IPS DF 6.9 (cell line): ENCODE measurements around the gene MRAP.
"Not testable (repeated sequence)": the region's sequence is repeated elsewhere in the genome, so short reads cannot be mapped to it uniquely, and the experiment has no call there.

Source experiments
- DNase-seq: peaks from one replicate; pipeline ENCODE4 v3.0.0-alpha.2; 2013; ENCODE audit warnings: low read depth, low spot score
- H3K27ac ChIP-seq: one replicate; pipeline ENCODE4 v1.5.1; 2013; ENCODE audit warnings: low read length, control low read depth
- H3K27me3 ChIP-seq: 2 replicates; pipeline ENCODE4 v1.6.1; 2013; ENCODE audit warnings: mild to moderate bottlenecking, low read length; ENCODE audit not compliant: control insufficient read depth, insufficient read depth
- H3K36me3 ChIP-seq: 2 replicates; pipeline ENCODE4 v1.6.1; 2013; ENCODE audit warnings: low read length; ENCODE audit not compliant: control insufficient read depth, insufficient read depth
- H3K4me1 ChIP-seq: 2 replicates; pipeline ENCODE4 v1.6.1; 2013; ENCODE audit warnings: low read length; ENCODE audit not compliant: control insufficient read depth, insufficient read depth
- H3K4me3 ChIP-seq: 2 replicates; pipeline ENCODE4 v1.5.1; 2013; ENCODE audit warnings: mild to moderate bottlenecking, low read length
- H3K9me3 ChIP-seq: 2 replicates; pipeline ENCODE4 v1.6.1; 2013; ENCODE audit warnings: low read length, inconsistent platforms; ENCODE audit not compliant: control insufficient read depth, insufficient read depth
- WGBS: extraction: QIAGEN DNeasy Blood & Tissue Kit; methylation state at CpG from one replicate; pipeline ENCODE4 v1.1.7; 2013; ENCODE audit warnings: mixed read lengths, missing lambda C conversion rate; ENCODE audit not compliant: insufficient read length, insufficient coverage; 5-methylcytosine and 5-hydroxymethylcytosine counted together

MRAP gene

GRCh38 chr21:32310976-32311375, 12.3 kb downstream of the MRAP start:
- no CpG with 5 or more reads among the region's 9 CpGs for WGBS
- DNase-seq, H3K9me3 ChIP-seq, H3K27me3 ChIP-seq, H3K4me3 ChIP-seq, H3K4me1 ChIP-seq, H3K27ac ChIP-seq: not testable (repeated sequence)
- peaks cover 15% of the 10 kb centered on the region for H3K36me3 ChIP-seq

GRCh38 chr21:32311621-32312020, 13.0 kb downstream of the MRAP start:
- no peak overlapping the region for H3K4me3 ChIP-seq
- H3K36me3 ChIP-seq, result peaks cover 21% of the 10 kb centered on the region
- H3K4me1 ChIP-seq, result no peaks in the 10 kb centered on the region
- no CpG with 5 or more reads among the region's 9 CpGs for WGBS
- no peak for DNase-seq
- H3K27me3 ChIP-seq, result no peaks in the 10 kb centered on the region
- no peak overlapping the region for H3K27ac ChIP-seq
- H3K9me3 ChIP-seq, result no peaks in the 10 kb centered on the region

GRCh38 chr21:32312326-32312725, 13.7 kb downstream of the MRAP start:
- DNase-seq, result no peak
- Histone ChIP-seq H3K4me3 (no peak overlapping the region), H3K4me1 (no peaks in the 10 kb centered on the region), H3K27ac (no peak overlapping the region), H3K9me3 (no peaks in the 10 kb centered on the region), H3K27me3 (no peaks in the 10 kb centered on the region), H3K36me3 (peaks cover 28% of the 10 kb centered on the region)
- WGBS, result no CpG with 5 or more reads among the region's 5 CpGs

- no peaks in the 10 kb centered on the region for H3K4me1 ChIP-seq
- no peaks in the 10 kb centered on the region for H3K9me3 ChIP-seq
- peaks cover 34% of the 10 kb centered on the region for H3K36me3 ChIP-seq
- H3K4me3 ChIP-seq, result no peak overlapping the region
- no peaks in the 10 kb centered on the region for H3K27me3 ChIP-seq
- DNase-seq, result no peak
- H3K27ac ChIP-seq, result no peak overlapping the region
- no CpG with 5 or more reads among the region's 6 CpGs for WGBS
Measured at GRCh38 chr21:32312976-32313375, 14.3 kb downstream of the MRAP start.

- H3K4me3 ChIP-seq, result no peak overlapping the region
- H3K36me3 ChIP-seq, result peaks cover 39% of the 10 kb centered on the region
- WGBS, result no CpG with 5 or more reads among the region's 16 CpGs
- no peaks in the 10 kb centered on the region for H3K9me3 ChIP-seq
- DNase-seq, result no peak
- H3K27ac ChIP-seq, result no peak overlapping the region
- H3K27me3 ChIP-seq, result no peaks in the 10 kb centered on the region
- H3K4me1 ChIP-seq, result no peaks in the 10 kb centered on the region
Measured at GRCh38 chr21:32314806-32315205, 16.2 kb downstream of the MRAP start.

GRCh38 chr21:32315511-32316281, 17.0 kb downstream of the MRAP start:
- no peak overlapping the region for H3K4me3 ChIP-seq
- H3K36me3 ChIP-seq, result peaks cover 45% of the 10 kb centered on the region
- H3K9me3 ChIP-seq, result no peaks in the 10 kb centered on the region
- no peak for DNase-seq
- no CpG with 5 or more reads among the region's 14 CpGs for WGBS
- no peaks in the 10 kb centered on the region for H3K27me3 ChIP-seq
- H3K27ac ChIP-seq, result no peak overlapping the region
- H3K4me1 ChIP-seq, result no peaks in the 10 kb centered on the region

- Histone ChIP-seq H3K36me3 (peaks cover 51% of the 10 kb centered on the region), H3K27ac (no peak overlapping the region), H3K4me1 (no peaks in the 10 kb centered on the region), H3K9me3 (no peaks in the 10 kb centered on the region), H3K27me3 (no peaks in the 10 kb centered on the region), H3K4me3 (no peak overlapping the region)
- whole genome bisulfite sequencing, result no CpG with 5 or more reads among the region's 22 CpGs
- no peak for DNase-seq
Measured at GRCh38 chr21:32316361-32317215, 17.9 kb downstream of the MRAP start.

GRCh38 chr21:32317726-32318125, 19.1 kb downstream of the MRAP start:
- no peaks in the 10 kb centered on the region for H3K27me3 ChIP-seq
- WGBS, result no CpG with 5 or more reads among the region's 9 CpGs
- H3K36me3 ChIP-seq, result peaks cover 57% of the 10 kb centered on the region
- no peak overlapping the region for H3K4me3 ChIP-seq
- DNase-seq, result no peak
- no peaks in the 10 kb centered on the region for H3K4me1 ChIP-seq
- no peak overlapping the region for H3K27ac ChIP-seq
- H3K9me3 ChIP-seq, result no peaks in the 10 kb centered on the region

GRCh38 chr21:32319012-32319411, 20.4 kb downstream of the MRAP start:
- Histone ChIP-seq H3K9me3 (no peaks in the 10 kb centered on the region), H3K4me3 (no peak overlapping the region), H3K27me3 (no peaks in the 10 kb centered on the region), H3K27ac (no peak overlapping the region), H3K4me1 (no peaks in the 10 kb centered on the region), H3K36me3 (peaks cover 69% of the 10 kb centered on the region)
- no peak for DNase-seq
- WGBS, result no CpG with 5 or more reads among the region's 7 CpGs

- peaks cover 71% of the 10 kb centered on the region for H3K36me3 ChIP-seq
- H3K27ac ChIP-seq, result no peak overlapping the region
- H3K4me3 ChIP-seq, result no peak overlapping the region
- no peaks in the 10 kb centered on the region for H3K27me3 ChIP-seq
- no peak for DNase-seq
- WGBS, result no CpG with 5 or more reads among the region's 6 CpGs
- H3K4me1 ChIP-seq, result no peaks in the 10 kb centered on the region
- H3K9me3 ChIP-seq, result no peaks in the 10 kb centered on the region
Measured at GRCh38 chr21:32320059-32320458, 21.4 kb downstream of the MRAP start.
